VCaP (cell line): ENCODE data around the gene PNPLA5.
A peak's percentile ranks its signal among the peaks of the same experiment; 100 is the strongest.

Experiments
- H3K27ac ChIP-seq: fragments of 450-650 bp; 2 replicates; pipeline ENCODE4 v1.5.1; 2017
- CTCF ChIP-seq: fragments of 450-650 bp; conservative IDR thresholded peaks from 2 replicates; pipeline ENCODE4 v1.5.1; 2017; ENCODE audit warnings: mild to moderate bottlenecking, moderate library complexity

PNPLA5 gene

GRCh38 chr22:43862882-43863202 is 29.0 kb downstream of the PNPLA5 start:
- TF ChIP-seq CTCF: no peak
- peak overlapping the region; percentile 57 for H3K27ac ChIP-seq

- no peak for TF ChIP-seq CTCF
- H3K27ac ChIP-seq: peak within 1 kb of the TSS; percentile 57
These were observed 29.5 kb downstream of the PNPLA5 start, which contains the start of gene SULT4A1 for GRCh38 chr22:43862074-43862881. TSS of gene SULT4A1 (minus strand) at chr22:43862513. CDS start at chr22:43862382, 131 bp downstream.

GRCh38 chr22:43861529-43861928 is 30.3 kb downstream of the PNPLA5 start:
- H3K27ac ChIP-seq: peak overlapping the region; percentile 57

GRCh38 chr22:43860831-43861230 is 31.0 kb downstream of the PNPLA5 start:
- 0 out of 2 replicates have a peak overlapping the region, but pooled peaks have one; percentile 57 for H3K27ac ChIP-seq
- no peak for TF ChIP-seq CTCF

More at GRCh38 chr22:43861529-43861928, 30.3 kb downstream of the PNPLA5 start:
- no peak for TF ChIP-seq CTCF

GRCh38 chr22:43860126-43860525 is 31.7 kb downstream of the PNPLA5 start:
- no peak overlapping the region for H3K27ac ChIP-seq
- TF ChIP-seq CTCF: no peak

- no peak overlapping the region for H3K27ac ChIP-seq
- no peak for TF ChIP-seq CTCF
These were observed 32.2 kb downstream of the PNPLA5 start for GRCh38 chr22:43859621-43860020.

- no peak for TF ChIP-seq CTCF
- H3K27ac ChIP-seq: no peak overlapping the region
These were observed 32.6 kb downstream of the PNPLA5 start for GRCh38 chr22:43859176-43859575.
